WTC11 (cell line): ENCODE results near the gene ASTN2. TPM values are rescaled to one million over a fixed set of nuclear protein-coding genes. Genes with fewer than 3 reads are reported as not detected.

ENCODE experiments used
- ATAC-seq: fragments of 200-7000 bp; cut with Tn5 transposase; 2 replicates; pipeline ENCODE4 v1.10.0; 2021; ENCODE audit warnings: mild to moderate bottlenecking, moderate library complexity
- CTCF ChIA-PET: fragments of 300-600 bp; sonication (Branson Sonifier 250); formaldehyde crosslinking; loops from one replicate; lab custom pipeline; 2021; ENCODE audit warnings: antibody characterized with exemption; lab: Charles Lee
- POLR2A ChIA-PET: fragments of 350-600 bp; sonication (Branson Sonifier 250); formaldehyde crosslinking; loops from one replicate; lab custom pipeline; 2021; ENCODE audit warnings: antibody characterized with exemption; lab: Charles Lee
- DNase-seq: peaks from one replicate; pipeline ENCODE4 v3.0.0; 2021; ENCODE audit warnings: low spot score
- H3K27ac Mint-ChIP-seq: 2 replicates; pipeline ENCODE4 v1.8.0; 2021; ENCODE audit warnings: mixed read lengths
- H3K27me3 Mint-ChIP-seq: 2 replicates; pipeline ENCODE4 v1.8.0; 2021; ENCODE audit warnings: low read depth, mild to moderate bottlenecking, moderate library complexity, mixed read lengths
- H3K36me3 Mint-ChIP-seq: 2 replicates; pipeline ENCODE4 v1.8.0; 2021; ENCODE audit warnings: mixed read lengths
- H3K4me1 Mint-ChIP-seq: 2 replicates; pipeline ENCODE4 v1.8.0; 2022; ENCODE audit warnings: mixed read lengths
- H3K4me3 Mint-ChIP-seq: 2 replicates; pipeline ENCODE4 v1.8.0; 2021; ENCODE audit warnings: mild to moderate bottlenecking, moderate library complexity, mixed read lengths
- H3K9me3 Mint-ChIP-seq: 2 replicates; pipeline ENCODE4 v1.8.0; 2021; ENCODE audit warnings: mixed read lengths
- ESRRA ChIP-seq: sonication (generic); formaldehyde crosslinking; IDR thresholded peaks from 2 replicates; pipeline ENCODE4 v1.8.1; 2022; ENCODE audit warnings: mild to moderate bottlenecking, missing genetic modification reagents, borderline replicate concordance
- FOXP1 ChIP-seq: sonication (generic); formaldehyde crosslinking; IDR thresholded peaks from 2 replicates; pipeline ENCODE4 v1.8.0; 2022; ENCODE audit warnings: missing genetic modification reagents, mild to moderate bottlenecking, moderate library complexity, borderline replicate concordance
- HMGA2 ChIP-seq: fragments of 250-450 bp; sonication (Bioruptor Pico); IDR thresholded peaks from 2 replicates; pipeline ENCODE4 v1.4.0; 2021; ENCODE audit warnings: mild to moderate bottlenecking, moderate library complexity
- RELA ChIP-seq: sonication (generic); formaldehyde crosslinking; IDR thresholded peaks from 2 replicates; pipeline ENCODE4 v1.8.1; 2022; ENCODE audit warnings: missing genetic modification reagents, mild to moderate bottlenecking, borderline replicate concordance
- TEAD1 ChIP-seq: sonication (generic); formaldehyde crosslinking; IDR thresholded peaks from 2 replicates; pipeline ENCODE4 v1.8.0; 2022; ENCODE audit warnings: mild to moderate bottlenecking, missing genetic modification reagents
- TP53 ChIP-seq: sonication (generic); formaldehyde crosslinking; IDR thresholded peaks from 2 replicates; pipeline ENCODE4 v1.8.1; 2023; ENCODE audit warnings: mild to moderate bottlenecking, missing genetic modification reagents
- ZNF232 ChIP-seq: sonication (generic); formaldehyde crosslinking; IDR thresholded peaks from 2 replicates; pipeline ENCODE4 v1.8.0; 2022; ENCODE audit warnings: mild to moderate bottlenecking, missing genetic modification reagents
- ZNF317 ChIP-seq: sonication (generic); formaldehyde crosslinking; IDR thresholded peaks from 2 replicates; pipeline ENCODE4 v1.8.1; 2023; ENCODE audit warnings: low read depth, mild to moderate bottlenecking, moderate library complexity, missing genetic modification reagents, borderline replicate concordance
- total RNA-seq: library from RNA; stranded (reverse); gene quantifications from 3 replicates; pipeline ENCODE4 v1.2.3, GENCODE V29; 2021
- TF ChIP-seq, protein P1 (sequence below): fragments of 200-600 bp; IDR thresholded peaks from 2 replicates; pipeline ENCODE4 v1.8.0; 2022; ENCODE audit warnings: antibody characterized with exemption
- TF ChIP-seq, protein P2 (sequence below): fragments of 250-450 bp; sonication (Bioruptor Pico); IDR thresholded peaks from 2 replicates; pipeline ENCODE4 v1.8.0; 2021; ENCODE audit warnings: mild to moderate bottlenecking
- TF ChIP-seq, protein P3 (sequence below): sonication (generic); formaldehyde crosslinking; conservative IDR thresholded peaks from 2 replicates; pipeline ENCODE4 v1.8.1; 2023; ENCODE audit warnings: mild to moderate bottlenecking, low read depth, missing genetic modification reagents, moderate library complexity
- TF ChIP-seq, protein P4 (sequence below): sonication (generic); formaldehyde crosslinking; IDR thresholded peaks from 2 replicates; pipeline ENCODE4 v1.8.0; 2022; ENCODE audit warnings: mild to moderate bottlenecking, missing genetic modification reagents
- TF ChIP-seq, protein P5 (sequence below): sonication (generic); formaldehyde crosslinking; IDR thresholded peaks from 2 replicates; pipeline ENCODE4 v1.8.1; 2023; ENCODE audit warnings: mild to moderate bottlenecking, missing genetic modification reagents
- TF ChIP-seq, protein P6 (sequence below): sonication (generic); formaldehyde crosslinking; IDR thresholded peaks from 2 replicates; pipeline ENCODE4 v1.8.0; 2022; ENCODE audit warnings: mild to moderate bottlenecking, missing genetic modification reagents
- TF ChIP-seq, protein P7 (sequence below): sonication (generic); formaldehyde crosslinking; IDR thresholded peaks from 2 replicates; pipeline ENCODE4 v1.8.1; 2022; ENCODE audit warnings: mild to moderate bottlenecking, moderate library complexity, missing genetic modification reagents
- TF ChIP-seq, protein P8 (sequence below): fragments of 250-450 bp; sonication (Bioruptor Pico); IDR thresholded peaks from 2 replicates; pipeline ENCODE4 v1.9.0; 2021; ENCODE audit warnings: moderate library complexity, mild to moderate bottlenecking, inconsistent platforms, borderline replicate concordance
- TF ChIP-seq, protein P9 (sequence below): fragments of 250-450 bp; sonication (Bioruptor Pico); IDR thresholded peaks from 2 replicates; pipeline ENCODE4 v1.9.0; 2021; ENCODE audit warnings: mild to moderate bottlenecking, borderline replicate concordance

Gene ASTN2
- total RNA-seq, 1 experiment from 2014 or later = 16.2 TPM

DNA sequence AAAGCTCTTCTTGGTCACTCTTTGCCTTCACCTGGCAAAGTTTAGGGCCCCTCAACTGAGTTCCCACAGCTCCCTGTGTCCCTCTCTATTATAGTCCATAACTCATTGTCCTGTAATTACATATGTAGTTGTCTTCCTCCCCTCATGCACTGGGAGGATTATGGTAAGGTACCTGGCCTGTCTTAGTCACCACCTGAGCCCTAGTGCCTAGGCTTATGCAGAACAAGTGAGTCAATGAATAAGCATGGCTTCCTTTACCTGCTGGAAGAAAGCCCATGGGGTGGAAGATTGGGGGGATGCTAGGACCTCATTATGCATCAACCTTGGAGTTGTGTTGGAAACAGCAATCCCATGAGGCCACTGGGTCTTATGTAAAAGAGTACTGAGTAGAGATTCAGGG, 915.4 kb downstream of the ASTN2 start (continued):
- TF ChIP-seq, protein P1, sequence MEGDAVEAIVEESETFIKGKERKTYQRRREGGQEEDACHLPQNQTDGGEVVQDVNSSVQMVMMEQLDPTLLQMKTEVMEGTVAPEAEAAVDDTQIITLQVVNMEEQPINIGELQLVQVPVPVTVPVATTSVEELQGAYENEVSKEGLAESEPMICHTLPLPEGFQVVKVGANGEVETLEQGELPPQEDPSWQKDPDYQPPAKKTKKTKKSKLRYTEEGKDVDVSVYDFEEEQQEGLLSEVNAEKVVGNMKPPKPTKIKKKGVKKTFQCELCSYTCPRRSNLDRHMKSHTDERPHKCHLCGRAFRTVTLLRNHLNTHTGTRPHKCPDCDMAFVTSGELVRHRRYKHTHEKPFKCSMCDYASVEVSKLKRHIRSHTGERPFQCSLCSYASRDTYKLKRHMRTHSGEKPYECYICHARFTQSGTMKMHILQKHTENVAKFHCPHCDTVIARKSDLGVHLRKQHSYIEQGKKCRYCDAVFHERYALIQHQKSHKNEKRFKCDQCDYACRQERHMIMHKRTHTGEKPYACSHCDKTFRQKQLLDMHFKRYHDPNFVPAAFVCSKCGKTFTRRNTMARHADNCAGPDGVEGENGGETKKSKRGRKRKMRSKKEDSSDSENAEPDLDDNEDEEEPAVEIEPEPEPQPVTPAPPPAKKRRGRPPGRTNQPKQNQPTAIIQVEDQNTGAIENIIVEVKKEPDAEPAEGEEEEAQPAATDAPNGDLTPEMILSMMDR = no peak
- TF ChIP-seq RELA (CRISPR knock-in tag) = no peak

DNA sequence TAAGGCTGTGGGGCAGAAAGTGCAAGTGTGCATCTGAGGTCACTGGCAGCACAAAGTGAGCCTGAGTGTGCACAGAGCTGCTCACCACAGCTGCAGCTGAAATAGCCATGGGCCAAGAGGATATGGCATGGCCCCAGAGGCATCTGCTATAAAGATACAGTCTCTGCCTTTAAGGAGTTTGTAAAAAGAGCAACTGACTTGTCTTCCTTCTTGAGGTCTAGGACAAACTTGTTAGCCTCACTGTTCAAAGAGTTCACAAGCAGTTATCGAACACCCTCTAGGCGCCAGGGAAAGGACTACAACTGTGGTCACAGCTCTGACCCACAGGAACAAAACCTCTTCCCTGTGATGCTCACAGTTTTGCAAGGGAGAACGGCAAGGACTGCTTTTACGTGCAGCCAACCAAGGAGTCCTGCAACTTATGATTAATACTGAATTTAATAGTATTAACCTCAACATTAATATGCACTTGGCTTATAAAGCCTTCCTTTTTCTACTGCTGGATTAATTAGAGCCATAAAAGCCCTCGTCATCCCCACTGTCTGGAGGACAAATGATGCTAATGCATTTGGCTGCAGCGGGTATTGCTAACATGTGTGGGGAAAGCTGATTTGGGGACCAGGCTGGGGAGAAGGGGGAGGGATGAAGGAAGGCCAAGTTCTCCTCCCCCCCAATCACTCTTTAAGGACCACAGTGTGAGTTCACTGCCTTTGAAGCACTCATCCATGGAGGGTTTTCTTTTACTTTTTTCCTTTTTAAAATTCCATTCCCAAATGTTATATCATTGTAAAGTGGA, 917.6 kb downstream of the ASTN2 start:
- Mint-ChIP-seq H3K4me3 (no peak overlapping the region), H3K4me1 (peaks cover 23% of the 10 kb centered on the region), H3K36me3 (no peaks in the 10 kb centered on the region), H3K27me3 (peaks cover 3% of the 10 kb centered on the region; the same call in 1 of the 2 replicates), H3K9me3 (no peaks in the 10 kb centered on the region), H3K27ac (no peak overlapping the region)
- ATAC-seq = no peak
- TF ChIP-seq ZNF232 (CRISPR knock-in tag) (no peak), TEAD1 (CRISPR knock-in tag) (no peak), HMGA2 (CRISPR knock-in tag) (no peak), TP53 (no peak), ESRRA (no peak), ZNF317 (CRISPR knock-in tag) (no peak), FOXP1 (CRISPR knock-in tag) (no peak), RELA (CRISPR knock-in tag) (no peak)
- TF ChIP-seq, protein P2, sequence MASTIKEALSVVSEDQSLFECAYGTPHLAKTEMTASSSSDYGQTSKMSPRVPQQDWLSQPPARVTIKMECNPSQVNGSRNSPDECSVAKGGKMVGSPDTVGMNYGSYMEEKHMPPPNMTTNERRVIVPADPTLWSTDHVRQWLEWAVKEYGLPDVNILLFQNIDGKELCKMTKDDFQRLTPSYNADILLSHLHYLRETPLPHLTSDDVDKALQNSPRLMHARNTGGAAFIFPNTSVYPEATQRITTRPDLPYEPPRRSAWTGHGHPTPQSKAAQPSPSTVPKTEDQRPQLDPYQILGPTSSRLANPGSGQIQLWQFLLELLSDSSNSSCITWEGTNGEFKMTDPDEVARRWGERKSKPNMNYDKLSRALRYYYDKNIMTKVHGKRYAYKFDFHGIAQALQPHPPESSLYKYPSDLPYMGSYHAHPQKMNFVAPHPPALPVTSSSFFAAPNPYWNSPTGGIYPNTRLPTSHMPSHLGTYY (CRISPR knock-in tag) = no peak
- TF ChIP-seq, protein P3, sequence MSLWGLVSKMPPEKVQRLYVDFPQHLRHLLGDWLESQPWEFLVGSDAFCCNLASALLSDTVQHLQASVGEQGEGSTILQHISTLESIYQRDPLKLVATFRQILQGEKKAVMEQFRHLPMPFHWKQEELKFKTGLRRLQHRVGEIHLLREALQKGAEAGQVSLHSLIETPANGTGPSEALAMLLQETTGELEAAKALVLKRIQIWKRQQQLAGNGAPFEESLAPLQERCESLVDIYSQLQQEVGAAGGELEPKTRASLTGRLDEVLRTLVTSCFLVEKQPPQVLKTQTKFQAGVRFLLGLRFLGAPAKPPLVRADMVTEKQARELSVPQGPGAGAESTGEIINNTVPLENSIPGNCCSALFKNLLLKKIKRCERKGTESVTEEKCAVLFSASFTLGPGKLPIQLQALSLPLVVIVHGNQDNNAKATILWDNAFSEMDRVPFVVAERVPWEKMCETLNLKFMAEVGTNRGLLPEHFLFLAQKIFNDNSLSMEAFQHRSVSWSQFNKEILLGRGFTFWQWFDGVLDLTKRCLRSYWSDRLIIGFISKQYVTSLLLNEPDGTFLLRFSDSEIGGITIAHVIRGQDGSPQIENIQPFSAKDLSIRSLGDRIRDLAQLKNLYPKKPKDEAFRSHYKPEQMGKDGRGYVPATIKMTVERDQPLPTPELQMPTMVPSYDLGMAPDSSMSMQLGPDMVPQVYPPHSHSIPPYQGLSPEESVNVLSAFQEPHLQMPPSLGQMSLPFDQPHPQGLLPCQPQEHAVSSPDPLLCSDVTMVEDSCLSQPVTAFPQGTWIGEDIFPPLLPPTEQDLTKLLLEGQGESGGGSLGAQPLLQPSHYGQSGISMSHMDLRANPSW (CRISPR knock-in tag) = no peak
- TF ChIP-seq, protein P4, sequence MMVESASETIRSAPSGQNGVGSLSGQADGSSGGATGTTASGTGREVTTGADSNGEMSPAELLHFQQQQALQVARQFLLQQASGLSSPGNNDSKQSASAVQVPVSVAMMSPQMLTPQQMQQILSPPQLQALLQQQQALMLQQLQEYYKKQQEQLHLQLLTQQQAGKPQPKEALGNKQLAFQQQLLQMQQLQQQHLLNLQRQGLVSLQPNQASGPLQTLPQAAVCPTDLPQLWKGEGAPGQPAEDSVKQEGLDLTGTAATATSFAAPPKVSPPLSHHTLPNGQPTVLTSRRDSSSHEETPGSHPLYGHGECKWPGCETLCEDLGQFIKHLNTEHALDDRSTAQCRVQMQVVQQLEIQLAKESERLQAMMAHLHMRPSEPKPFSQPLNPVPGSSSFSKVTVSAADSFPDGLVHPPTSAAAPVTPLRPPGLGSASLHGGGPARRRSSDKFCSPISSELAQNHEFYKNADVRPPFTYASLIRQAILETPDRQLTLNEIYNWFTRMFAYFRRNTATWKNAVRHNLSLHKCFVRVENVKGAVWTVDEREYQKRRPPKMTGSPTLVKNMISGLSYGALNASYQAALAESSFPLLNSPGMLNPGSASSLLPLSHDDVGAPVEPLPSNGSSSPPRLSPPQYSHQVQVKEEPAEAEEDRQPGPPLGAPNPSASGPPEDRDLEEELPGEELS (CRISPR knock-in tag) = no peak
- TF ChIP-seq, protein P5, sequence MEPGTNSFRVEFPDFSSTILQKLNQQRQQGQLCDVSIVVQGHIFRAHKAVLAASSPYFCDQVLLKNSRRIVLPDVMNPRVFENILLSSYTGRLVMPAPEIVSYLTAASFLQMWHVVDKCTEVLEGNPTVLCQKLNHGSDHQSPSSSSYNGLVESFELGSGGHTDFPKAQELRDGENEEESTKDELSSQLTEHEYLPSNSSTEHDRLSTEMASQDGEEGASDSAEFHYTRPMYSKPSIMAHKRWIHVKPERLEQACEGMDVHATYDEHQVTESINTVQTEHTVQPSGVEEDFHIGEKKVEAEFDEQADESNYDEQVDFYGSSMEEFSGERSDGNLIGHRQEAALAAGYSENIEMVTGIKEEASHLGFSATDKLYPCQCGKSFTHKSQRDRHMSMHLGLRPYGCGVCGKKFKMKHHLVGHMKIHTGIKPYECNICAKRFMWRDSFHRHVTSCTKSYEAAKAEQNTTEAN (CRISPR knock-in tag) = no peak
- TF ChIP-seq, protein P6, sequence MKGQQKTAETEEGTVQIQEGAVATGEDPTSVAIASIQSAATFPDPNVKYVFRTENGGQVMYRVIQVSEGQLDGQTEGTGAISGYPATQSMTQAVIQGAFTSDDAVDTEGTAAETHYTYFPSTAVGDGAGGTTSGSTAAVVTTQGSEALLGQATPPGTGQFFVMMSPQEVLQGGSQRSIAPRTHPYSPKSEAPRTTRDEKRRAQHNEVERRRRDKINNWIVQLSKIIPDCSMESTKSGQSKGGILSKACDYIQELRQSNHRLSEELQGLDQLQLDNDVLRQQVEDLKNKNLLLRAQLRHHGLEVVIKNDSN = no peak
- TF ChIP-seq, protein P7, sequence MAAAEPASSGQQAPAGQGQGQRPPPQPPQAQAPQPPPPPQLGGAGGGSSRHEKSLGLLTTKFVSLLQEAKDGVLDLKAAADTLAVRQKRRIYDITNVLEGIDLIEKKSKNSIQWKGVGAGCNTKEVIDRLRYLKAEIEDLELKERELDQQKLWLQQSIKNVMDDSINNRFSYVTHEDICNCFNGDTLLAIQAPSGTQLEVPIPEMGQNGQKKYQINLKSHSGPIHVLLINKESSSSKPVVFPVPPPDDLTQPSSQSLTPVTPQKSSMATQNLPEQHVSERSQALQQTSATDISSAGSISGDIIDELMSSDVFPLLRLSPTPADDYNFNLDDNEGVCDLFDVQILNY (CRISPR knock-in tag) = no peak
- TF ChIP-seq, protein P8, sequence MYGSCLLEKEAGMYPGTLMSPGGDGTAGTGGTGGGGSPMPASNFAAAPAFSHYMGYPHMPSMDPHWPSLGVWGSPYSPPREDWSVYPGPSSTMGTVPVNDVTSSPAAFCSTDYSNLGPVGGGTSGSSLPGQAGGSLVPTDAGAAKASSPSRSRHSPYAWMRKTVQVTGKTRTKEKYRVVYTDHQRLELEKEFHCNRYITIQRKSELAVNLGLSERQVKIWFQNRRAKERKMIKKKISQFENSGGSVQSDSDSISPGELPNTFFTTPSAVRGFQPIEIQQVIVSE (CRISPR knock-in tag) = no peak
- TF ChIP-seq, protein P9, sequence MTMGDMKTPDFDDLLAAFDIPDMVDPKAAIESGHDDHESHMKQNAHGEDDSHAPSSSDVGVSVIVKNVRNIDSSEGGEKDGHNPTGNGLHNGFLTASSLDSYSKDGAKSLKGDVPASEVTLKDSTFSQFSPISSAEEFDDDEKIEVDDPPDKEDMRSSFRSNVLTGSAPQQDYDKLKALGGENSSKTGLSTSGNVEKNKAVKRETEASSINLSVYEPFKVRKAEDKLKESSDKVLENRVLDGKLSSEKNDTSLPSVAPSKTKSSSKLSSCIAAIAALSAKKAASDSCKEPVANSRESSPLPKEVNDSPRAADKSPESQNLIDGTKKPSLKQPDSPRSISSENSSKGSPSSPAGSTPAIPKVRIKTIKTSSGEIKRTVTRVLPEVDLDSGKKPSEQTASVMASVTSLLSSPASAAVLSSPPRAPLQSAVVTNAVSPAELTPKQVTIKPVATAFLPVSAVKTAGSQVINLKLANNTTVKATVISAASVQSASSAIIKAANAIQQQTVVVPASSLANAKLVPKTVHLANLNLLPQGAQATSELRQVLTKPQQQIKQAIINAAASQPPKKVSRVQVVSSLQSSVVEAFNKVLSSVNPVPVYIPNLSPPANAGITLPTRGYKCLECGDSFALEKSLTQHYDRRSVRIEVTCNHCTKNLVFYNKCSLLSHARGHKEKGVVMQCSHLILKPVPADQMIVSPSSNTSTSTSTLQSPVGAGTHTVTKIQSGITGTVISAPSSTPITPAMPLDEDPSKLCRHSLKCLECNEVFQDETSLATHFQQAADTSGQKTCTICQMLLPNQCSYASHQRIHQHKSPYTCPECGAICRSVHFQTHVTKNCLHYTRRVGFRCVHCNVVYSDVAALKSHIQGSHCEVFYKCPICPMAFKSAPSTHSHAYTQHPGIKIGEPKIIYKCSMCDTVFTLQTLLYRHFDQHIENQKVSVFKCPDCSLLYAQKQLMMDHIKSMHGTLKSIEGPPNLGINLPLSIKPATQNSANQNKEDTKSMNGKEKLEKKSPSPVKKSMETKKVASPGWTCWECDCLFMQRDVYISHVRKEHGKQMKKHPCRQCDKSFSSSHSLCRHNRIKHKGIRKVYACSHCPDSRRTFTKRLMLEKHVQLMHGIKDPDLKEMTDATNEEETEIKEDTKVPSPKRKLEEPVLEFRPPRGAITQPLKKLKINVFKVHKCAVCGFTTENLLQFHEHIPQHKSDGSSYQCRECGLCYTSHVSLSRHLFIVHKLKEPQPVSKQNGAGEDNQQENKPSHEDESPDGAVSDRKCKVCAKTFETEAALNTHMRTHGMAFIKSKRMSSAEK (CRISPR knock-in tag) = no peak
- ChIA-PET POLR2A (no interaction called here), CTCF (no interaction called here)
- no peak for DNase-seq
